ENCODE results near the gene HLA-F.

HLA-F gene

DNA sequence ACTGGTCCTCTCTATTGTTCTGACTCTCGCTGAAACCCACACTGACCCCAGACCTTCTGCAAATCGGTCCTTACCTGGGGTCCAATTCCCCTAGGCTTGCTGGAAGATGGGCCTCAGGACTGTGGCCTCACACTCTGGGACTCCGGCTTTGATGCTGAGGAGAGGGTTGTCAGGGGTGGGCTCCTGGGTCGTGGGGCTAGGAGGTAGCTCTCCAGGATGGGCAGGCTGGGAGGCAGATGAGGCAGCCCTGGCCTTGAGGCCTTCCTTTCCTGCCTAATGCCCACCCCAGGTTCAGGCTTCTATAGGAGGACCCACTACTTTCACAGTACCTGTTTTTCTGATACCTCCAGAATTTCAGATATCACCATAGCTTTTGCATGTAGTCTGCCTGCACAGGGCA is 21.4 kb downstream of the HLA-F start:
- no peak for DNase-seq

GRCh38 chr6:29745386-29745785 is 22.2 kb downstream of the HLA-F start:
- no peak for DNase-seq

DNA sequence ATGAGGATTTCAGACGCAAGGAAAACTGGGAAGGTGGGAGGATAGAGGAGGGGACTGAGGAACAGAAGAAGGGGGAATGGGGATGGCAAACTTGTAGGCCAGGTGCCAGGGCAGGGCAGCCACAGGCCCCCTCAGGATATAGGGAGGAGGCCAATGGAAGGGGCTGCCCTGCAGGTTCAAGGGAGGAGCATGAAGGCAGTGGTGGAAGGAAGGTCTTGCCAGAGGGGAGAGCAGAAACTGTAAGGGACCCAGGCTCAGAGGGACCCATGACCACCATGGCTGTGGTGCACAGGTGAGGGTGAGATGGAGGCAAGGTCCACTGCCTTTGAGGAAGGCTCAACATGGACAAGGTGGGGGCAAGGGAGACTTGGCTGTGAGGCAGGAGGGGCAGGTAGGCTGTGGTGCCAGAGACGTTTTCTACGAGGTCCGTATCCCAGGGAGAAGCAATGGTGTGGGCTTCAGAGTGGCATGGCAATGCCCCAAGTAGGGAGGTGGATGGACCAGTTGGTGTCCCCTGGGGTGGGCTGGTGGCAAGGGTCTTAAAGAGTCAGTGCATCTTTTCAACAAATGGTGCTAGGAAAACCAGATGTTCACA is 22.7 kb downstream of the HLA-F start:
- no peak for DNase-seq

DNA sequence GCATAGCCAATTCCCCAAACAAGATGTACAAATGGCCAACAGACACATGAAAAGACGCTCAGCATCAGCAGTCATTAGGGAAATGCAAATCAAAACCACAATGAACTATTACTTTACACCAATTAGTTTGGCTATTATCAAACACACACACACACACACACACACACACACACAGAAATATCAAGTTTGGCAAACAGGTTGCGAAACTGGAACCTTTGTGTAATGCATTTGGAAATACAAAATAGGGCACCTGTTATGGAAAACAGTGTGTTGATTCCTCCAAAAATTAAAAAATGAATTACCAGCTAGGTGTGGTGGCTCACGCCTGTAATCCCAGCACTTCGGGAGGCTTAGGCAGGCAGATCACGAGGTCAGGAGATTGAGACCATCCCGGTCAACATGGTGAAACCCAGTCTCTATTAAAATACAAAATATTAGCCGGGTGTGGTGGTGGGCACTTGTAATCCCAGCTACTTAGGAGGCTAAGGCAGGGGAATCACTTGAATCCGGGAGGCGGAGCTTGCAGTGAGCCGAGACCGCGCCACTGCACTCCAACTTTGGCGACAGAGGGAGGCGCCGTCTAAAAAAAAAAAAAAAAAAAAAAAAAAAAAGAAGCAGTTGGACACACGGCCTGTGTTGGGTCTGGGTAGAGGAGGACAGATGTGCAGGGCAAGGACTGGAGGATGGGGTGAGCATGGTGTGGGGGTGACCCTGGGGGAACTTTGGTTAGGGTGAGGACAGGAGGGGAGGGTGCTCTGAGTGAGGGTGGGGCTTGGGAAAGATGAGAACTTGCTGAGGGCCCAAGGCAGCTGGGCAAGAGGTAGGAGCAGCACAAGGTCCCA is 23.8 kb downstream of the HLA-F start:
- DNase-seq = no peak

GRCh38 chr6:29747688-29748250 is 24.5 kb downstream of the HLA-F start:
- no peak for DNase-seq

DNA sequence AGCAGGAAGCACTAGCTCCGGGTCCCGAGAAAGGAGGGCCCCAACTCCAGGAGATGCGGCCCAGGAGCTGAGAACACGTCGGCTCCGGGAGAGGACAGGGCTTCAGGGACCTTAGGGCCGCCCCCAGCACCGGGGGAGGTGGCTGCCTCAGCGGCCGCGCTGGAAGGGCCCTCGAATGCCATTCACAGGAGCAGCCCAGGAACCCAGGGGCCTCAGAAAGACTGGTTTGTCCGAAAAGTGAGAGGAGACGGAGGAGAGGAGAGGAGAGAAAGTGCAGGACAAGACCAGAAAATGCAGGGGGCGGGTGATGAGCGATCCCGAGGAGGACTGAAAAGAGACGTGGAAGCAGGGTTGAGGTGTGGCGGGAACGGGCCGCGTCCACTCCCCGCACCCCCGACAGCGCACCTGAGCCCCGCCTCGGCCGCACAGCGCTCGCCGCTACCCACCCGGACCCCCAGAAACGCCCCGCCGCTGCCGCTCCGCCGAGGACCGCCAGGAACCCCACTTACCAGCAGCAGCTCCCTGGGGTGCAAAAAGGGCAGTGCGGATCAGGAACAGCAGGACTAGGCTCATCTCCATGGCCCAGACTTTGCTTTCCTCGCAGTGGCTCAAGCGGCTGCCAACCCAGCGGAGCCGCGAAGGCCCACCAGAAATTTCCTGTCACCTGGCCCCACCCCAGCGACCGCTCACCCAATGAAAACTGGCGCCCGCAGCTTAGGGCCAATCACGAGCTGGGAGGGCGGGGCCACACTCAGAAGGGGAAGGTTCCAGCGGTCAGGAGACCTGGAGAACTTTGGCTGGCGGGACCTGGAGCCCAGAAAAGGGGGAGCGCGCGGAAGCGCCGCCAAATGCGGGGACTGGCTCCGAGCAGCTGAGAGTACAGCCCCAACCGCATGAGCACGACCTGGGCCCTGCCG is 25.4 kb downstream of the HLA-F start:
- peak; percentile 78 for DNase-seq

DNA sequence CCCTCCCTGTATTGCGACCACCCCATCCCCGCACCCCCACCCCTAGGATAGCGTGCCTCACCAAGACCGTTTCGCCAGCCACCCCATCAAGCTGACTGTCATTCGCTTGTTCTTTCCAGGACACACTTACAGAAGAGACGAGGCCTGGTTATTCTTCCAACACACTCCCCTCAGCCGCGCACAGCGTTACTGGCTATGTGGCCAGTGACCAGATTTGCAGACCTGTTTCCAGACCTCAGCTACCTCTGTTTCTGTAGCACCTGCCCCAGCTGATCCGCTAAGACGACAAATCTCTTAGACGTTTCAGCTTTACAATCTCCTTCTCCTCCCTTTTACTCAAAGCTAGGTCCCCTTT is 26.1 kb downstream of the HLA-F start:
- no peak for DNase-seq

DNA sequence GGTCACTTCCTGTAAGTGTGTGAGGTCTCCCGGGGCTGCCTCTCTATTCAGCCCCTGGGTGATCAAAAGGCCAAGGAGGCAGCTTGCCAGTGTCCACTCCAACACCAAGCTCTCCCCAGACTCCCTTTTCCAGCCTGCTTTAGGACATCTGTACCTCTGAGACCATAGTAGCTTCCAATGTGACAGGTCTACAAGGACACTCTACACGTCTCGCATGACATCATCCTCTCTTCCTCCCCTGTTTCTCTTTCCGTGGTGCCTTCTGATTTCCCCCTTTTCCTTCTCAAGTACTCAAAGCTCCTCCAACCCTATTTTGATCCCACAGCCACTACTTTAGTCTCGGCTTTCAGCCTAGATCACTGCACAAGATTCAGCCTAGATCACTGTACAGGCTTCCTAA is 26.4 kb downstream of the HLA-F start:
- DNase-seq = no peak

DNA sequence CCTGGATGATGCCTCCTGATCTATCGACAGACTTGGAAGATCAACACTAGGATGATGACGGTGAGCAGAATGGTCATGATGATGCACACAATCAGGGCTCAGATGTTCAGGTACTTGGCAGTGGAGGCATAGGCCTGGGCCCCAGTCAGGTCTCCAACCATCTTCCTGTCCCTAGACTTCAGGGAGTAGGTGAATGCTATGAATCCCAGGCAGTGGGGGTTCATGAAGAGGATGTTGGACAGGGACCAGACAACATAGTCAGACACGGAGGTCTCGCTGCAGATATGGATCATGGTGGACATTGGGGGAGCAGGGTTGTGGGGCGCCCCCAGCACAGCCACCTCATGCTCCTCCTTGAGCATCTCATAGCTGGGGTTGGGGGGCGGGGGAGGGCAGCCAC is 27.5 kb downstream of the HLA-F start:
- DNase-seq = no peak

- no peak for DNase-seq
These were observed 28.2 kb downstream of the HLA-F start for GRCh38 chr6:29751480-29751879.

DNA sequence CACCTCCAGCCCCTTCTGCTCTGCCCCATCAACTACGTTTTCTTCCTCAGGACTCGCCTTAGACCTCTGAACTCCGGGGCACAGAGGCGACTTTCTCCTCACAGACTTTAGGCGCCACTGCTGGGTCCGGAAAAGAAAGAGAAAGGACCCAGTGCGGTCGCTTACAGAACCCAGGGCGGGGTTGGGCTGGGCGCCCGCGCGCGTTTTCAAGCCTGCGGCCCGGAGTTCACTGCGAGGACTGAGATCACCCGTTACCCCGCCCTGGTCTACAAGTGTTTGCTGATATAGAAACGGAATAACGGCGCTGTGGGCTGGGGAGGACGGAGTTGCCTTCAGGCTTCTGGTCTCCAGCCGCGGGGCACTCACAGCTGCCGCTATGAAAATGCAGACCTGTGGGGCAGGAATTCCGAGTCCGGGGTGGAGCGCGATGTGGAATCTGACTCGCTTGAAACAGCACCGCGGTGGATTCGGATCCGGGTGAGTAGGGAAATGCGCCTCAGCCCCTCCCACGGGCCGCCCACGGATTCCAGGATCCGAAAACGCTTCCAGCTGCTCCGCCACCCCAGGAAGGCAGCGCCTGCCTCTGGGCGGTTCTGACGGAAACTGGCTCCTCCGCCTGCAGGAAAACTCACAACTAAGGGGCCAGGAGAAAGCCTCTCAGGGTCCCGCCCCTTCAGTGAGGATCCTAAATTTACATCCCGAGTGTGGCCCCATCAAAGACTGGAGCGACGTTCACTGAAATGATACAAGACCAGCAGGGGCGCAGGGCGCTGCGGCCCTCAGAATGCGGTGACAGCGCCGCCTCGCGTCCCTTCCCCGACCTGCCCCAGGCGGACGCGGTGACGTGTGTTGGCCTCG is 29.4 kb downstream of the HLA-F start:
- peak; percentile 76 for DNase-seq

DNA sequence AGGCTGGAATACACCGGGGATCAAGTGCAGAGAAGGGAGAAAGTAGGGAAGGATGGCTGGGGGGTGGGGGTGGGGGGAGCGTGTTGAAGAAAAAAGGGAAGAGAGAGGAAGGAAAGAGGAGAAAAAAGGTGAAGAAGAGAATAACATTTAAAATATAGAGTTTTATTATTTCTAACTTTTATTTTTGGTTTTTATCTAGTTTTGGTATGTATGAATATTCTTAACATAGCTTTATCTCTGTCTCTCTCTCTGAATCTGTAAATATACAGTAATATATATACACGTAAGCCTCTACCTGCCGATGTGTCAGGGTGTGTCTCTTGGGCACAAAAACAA is 30.0 kb downstream of the HLA-F start:
- no peak for DNase-seq

DNA sequence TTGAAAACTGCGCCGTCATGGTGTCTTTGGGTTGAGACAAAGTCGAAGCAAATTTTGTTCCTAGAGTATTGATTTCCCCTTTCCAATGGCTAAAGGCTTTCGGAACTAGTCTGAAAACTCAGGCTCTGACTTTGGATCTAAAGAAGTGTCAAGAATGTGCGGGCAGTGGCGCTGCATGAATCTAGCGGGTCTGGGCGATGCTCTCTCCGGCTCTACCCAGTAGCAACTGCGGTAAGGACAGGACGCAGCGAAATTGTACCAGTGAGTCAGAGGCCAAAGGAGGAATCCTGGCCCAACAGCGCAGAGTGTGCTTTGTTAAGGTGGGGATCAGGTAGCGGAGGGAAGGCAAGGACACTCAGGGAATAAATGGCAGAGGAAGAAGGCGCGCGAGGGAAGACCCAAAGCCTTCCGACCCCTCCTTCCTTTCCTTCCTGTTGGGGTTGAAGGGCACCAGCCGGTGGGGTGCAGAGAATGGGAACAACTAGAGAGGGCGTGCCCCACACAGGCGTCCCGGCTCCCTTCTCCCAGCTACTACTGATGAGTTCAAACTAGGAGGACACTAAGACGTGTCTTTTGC is 32.1 kb downstream of the HLA-F start:
- DNase-seq = no peak

GRCh38 chr6:29757282-29757681 is 34.0 kb downstream of the HLA-F start:
- no peak for DNase-seq

GRCh38 chr6:29757701-29758293 is 34.6 kb downstream of the HLA-F start:
- no peak for DNase-seq

DNA sequence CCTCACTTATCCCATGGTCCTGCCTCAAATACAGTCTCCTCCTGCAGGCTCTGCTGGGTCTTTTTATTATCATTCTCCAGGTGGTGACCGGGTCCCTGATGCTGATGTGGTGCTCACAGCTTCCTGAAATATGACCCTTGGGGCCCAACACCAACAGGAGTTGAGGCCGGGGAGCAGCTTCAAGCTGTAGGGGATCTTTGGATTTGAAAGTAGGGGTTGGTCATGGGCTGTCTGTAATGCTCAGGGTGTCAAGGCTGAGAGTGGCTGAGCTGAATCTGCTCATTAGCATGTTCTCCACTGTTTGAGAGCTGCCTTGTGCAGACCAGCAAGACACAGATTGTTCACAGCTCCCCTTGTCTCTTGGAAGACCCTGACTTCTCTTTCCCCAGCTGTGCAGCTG is 35.5 kb downstream of the HLA-F start:
- no peak for DNase-seq

- DNase-seq = no peak
These were observed 36.2 kb downstream of the HLA-F start for GRCh38 chr6:29759457-29759856.

- no peak for DNase-seq
These were observed 37.1 kb downstream of the HLA-F start for GRCh38 chr6:29760328-29760727.

- no peak for DNase-seq
These were observed 38.8 kb downstream of the HLA-F start for GRCh38 chr6:29762051-29762450.

DNA sequence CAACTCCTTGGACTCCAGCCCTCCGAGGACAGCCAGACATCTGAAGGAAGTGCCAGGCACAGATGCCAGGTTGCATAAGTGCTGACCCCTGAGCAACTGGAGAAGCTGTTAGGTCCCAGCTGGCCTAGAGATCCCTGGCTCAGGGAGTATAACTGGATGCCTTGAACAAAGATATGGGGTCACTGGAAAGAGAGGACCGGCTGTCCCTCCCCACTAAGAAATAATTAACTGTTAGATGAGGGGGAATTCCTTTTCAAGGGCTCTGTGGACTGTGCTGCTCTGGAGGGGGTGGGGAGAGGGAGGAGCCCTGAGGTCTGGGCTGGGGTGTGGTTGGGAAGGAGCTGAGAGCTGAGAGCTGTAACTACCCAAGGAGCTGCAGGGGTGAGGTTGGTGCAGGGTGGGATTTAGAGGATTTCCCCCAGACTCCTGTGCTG is 39.6 kb downstream of the HLA-F start:
- DNase-seq = no peak

DNA sequence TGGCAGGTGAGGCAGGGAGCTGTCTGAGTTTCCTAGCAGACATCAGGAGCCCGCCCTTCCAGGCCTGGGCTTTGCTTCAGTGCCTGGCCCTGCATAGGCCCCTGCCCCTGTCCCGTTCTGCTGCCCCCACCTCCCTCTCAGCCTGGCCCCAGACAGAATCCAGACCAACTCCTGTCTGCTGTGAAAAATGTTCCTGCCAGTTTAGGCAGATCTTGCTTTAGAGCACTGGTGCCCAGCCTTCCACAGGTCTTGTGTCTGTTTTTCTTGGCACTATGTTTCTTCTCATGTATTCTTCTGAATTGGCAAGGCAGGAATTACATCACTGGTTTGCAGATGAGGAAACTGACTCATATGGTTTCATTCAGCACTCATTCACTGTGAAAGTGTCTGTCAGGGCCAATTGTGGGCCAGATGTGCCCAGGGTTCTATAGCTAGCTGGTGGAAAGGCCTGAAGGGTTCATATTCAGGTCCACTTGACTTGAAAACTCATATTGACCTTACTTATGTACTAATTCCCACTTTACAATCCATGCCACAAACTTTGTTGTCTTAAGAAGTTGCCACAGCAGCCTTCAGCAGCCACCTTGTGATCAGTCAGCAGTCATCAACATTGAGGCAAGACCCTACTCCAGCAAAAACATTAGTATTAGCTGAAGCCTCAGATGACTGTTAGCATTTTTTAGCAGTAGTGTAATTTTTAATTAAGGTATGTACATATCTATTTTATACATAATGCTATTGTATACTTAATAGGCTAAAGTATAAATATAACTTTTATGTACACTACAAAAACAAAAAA is 40.5 kb downstream of the HLA-F start:
- no peak for DNase-seq
